MM.1S (cell line): ENCODE data around the gene SLC27A6.

Experiments
- CTCF ChIP-seq: fragments of 300-600 bp; sonication (generic); IDR thresholded peaks from 2 replicates; pipeline ENCODE4 v1.5.1; 2016; ENCODE audit warnings: antibody characterized with exemption, low read length, mixed read lengths
- EZH2 ChIP-seq: fragments of 300-600 bp; sonication (generic); optimal IDR thresholded peaks from 2 replicates; pipeline ENCODE3; 2017; ENCODE audit warnings: low read depth, mild to moderate bottlenecking, antibody characterized with exemption, low read length, mixed read lengths
- EZH2phosphoT487 ChIP-seq: fragments of 300-600 bp; sonication (generic); IDR thresholded peaks from 2 replicates; pipeline ENCODE4 v1.6.1; 2018; ENCODE audit warnings: antibody characterized with exemption, low read length

- TF ChIP-seq EZH2phosphoT487 (no peak), CTCF (no peak), EZH2 (no peak)
These were observed 86.0 kb downstream of the SLC27A6 start for GRCh38 chr5:129051283-129051682.
